Coronary artery (tissue), 2 donors: Measurements from ENCODE around the gene VASN.

ENCODE experiments used
- DNase-seq: peaks from one replicate; pipeline ENCODE4 v3.0.0-alpha.2; 2017; ENCODE audit warnings: low spot score
- H3K27ac ChIP-seq, 2 donors: fragments of 200-600 bp; sonication (generic); one replicate each; pipeline ENCODE4 v1.5.1; 2016 to 2019
- H3K4me3 ChIP-seq: fragments of 200-600 bp; sonication (generic); 2 replicates; pipeline ENCODE4 v1.5.1; 2016; ENCODE audit warnings: mild to moderate bottlenecking, moderate library complexity
- CTCF ChIP-seq: fragments of 200-600 bp; sonication (generic); IDR thresholded peaks from one replicate; pipeline ENCODE4 v1.5.1; 2019; ENCODE audit warnings: antibody characterized with exemption

The VASN gene

GRCh38 chr16:4375717-4376116 is 4.1 kb downstream of the VASN start:
- no peak for TF ChIP-seq CTCF
- DNase-seq, result no peak
- Histone ChIP-seq H3K27ac (peak overlapping the region; percentile 93 to 98), H3K4me3 (peak overlapping the region; percentile 95)

- no peak for TF ChIP-seq CTCF
- Histone ChIP-seq H3K27ac (peak overlapping the region; percentile 93 to 98), H3K4me3 (peak overlapping the region; percentile 95)
- DNase-seq, result peak; percentile 98
Measured at GRCh38 chr16:4376126-4376892, 4.7 kb downstream of the VASN start.

- TF ChIP-seq CTCF, result no peak
- DNase-seq, result no peak
- H3K4me3 ChIP-seq, result peak overlapping the region; percentile 95
- H3K27ac ChIP-seq, result peak overlapping the region; percentile 93 to 98
Measured at GRCh38 chr16:4376893-4377572, 5.4 kb downstream of the VASN start.

GRCh38 chr16:4377573-4378154 is 6.0 kb downstream of the VASN start:
- no peak for DNase-seq
- TF ChIP-seq CTCF, result no peak
- peak overlapping the region; percentile 95 for H3K4me3 ChIP-seq
- peak overlapping the region; percentile 93 to 98 for H3K27ac ChIP-seq

GRCh38 chr16:4378161-4378666 is 6.6 kb downstream of the VASN start:
- Histone ChIP-seq H3K27ac (peak overlapping the region; percentile 93 to 98), H3K4me3 (peak overlapping the region; percentile 95)
- no peak for TF ChIP-seq CTCF
- no peak for DNase-seq

- no peak for DNase-seq
- no peak for TF ChIP-seq CTCF
- H3K27ac ChIP-seq, result peak overlapping the region; percentile 93 to 98
- H3K4me3 ChIP-seq, result peak overlapping the region; percentile 95
Measured at GRCh38 chr16:4378999-4379690, 7.5 kb downstream of the VASN start.
